ENCODE data around the gene AGAP1. TPM values are rescaled to one million over a fixed set of nuclear protein-coding genes. Genes with fewer than 3 reads are reported as not detected.

Gene AGAP1
- total RNA-seq, 1 donor from 2014 or later: 36.2 TPM

GRCh38 chr2:235564884-235565530, 71.2 kb downstream of the AGAP1 start:
- TF ChIP-seq, protein P1, sequence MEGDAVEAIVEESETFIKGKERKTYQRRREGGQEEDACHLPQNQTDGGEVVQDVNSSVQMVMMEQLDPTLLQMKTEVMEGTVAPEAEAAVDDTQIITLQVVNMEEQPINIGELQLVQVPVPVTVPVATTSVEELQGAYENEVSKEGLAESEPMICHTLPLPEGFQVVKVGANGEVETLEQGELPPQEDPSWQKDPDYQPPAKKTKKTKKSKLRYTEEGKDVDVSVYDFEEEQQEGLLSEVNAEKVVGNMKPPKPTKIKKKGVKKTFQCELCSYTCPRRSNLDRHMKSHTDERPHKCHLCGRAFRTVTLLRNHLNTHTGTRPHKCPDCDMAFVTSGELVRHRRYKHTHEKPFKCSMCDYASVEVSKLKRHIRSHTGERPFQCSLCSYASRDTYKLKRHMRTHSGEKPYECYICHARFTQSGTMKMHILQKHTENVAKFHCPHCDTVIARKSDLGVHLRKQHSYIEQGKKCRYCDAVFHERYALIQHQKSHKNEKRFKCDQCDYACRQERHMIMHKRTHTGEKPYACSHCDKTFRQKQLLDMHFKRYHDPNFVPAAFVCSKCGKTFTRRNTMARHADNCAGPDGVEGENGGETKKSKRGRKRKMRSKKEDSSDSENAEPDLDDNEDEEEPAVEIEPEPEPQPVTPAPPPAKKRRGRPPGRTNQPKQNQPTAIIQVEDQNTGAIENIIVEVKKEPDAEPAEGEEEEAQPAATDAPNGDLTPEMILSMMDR (IDR thresholded peaks at IDR 0.05): no peak
- Histone ChIP-seq H3K36me3 (no peaks in the 10 kb centered on the region), H3K4me3 (no peak overlapping the region), H3K4me1 (peaks cover 38% of the 10 kb centered on the region), H3K27ac (no peak overlapping the region), H3K27me3 (ENCODE audit: low read depth) (no peaks in the 10 kb centered on the region), H3K9me3 (peaks cover 4% of the 10 kb centered on the region)
- ATAC-seq: no peak
- intact Hi-C loops (cut with DNase I): no loop called here
- no peak for DNase-seq

DNA sequence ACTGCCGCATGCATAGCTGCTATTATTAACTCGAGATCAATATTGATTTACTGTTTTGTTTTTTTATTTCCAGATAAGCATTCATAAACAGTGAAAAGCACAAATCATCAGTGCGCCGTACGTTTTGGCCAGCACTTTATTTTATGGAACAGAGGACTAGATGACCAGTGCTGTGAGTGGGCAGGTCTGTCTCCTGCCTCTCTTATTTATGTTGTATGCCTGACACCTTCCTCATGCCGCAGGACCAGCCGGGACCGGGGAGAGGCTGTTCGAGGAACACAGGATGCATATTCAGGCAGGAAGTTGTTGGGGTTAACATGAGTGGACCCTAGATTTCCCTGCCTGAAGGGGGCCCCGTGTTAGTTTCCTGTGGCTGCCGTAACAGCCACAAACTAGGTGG, 72.6 kb downstream of the AGAP1 start:
- peaks cover 4% of the 10 kb centered on the region for H3K9me3 ChIP-seq
- DNase-seq (no peak), ATAC-seq (no peak)
- H3K27ac ChIP-seq: no peak overlapping the region
- no peaks in the 10 kb centered on the region for H3K27me3 ChIP-seq (ENCODE audit: low read depth)
- TF ChIP-seq, protein P1 (IDR thresholded peaks at IDR 0.05): no peak
- H3K4me1 ChIP-seq: peaks cover 36% of the 10 kb centered on the region
- intact Hi-C loops (cut with DNase I): no loop called here
- no peaks in the 10 kb centered on the region for H3K36me3 ChIP-seq
- no peak overlapping the region for H3K4me3 ChIP-seq

GRCh38 chr2:235566931-235567495, 73.2 kb downstream of the AGAP1 start:
- DNase-seq (no peak), ATAC-seq (no peak)
- intact Hi-C loops (cut with DNase I): no loop called here
- no peak overlapping the region for H3K4me3 ChIP-seq
- H3K27ac ChIP-seq: no peak overlapping the region
- H3K9me3 ChIP-seq: peaks cover 4% of the 10 kb centered on the region
- no peaks in the 10 kb centered on the region for H3K36me3 ChIP-seq
- H3K4me1 ChIP-seq: peaks cover 34% of the 10 kb centered on the region
- H3K27me3 ChIP-seq (ENCODE audit: low read depth): no peaks in the 10 kb centered on the region
- TF ChIP-seq, protein P1 (IDR thresholded peaks at IDR 0.05): no peak

DNA sequence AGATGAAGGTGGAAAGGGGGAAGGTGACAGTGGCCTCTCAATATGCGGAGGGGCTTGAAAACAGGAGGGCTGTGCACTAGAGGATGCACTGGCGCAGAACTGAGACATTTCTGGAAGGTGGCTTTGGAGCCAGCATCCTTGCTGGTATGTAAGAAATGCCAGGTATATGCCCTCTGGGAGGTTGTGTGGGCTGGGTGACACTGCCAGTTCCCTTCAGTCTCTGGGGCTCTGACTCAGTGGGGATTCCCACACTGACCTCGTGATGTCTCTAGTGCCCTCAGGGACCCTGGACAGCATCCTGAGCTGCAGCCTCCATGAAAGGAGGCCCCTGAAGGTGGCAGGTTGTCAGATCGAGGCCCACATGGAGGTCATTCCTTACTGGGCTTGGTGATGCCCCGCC, 74.0 kb downstream of the AGAP1 start:
- intact Hi-C loops (cut with DNase I): no loop called here
- peaks cover 32% of the 10 kb centered on the region for H3K4me1 ChIP-seq
- H3K4me3 ChIP-seq: no peak overlapping the region
- no peaks in the 10 kb centered on the region for H3K36me3 ChIP-seq
- no peak for ATAC-seq
- no peaks in the 10 kb centered on the region for H3K27me3 ChIP-seq (ENCODE audit: low read depth)
- DNase-seq: no peak
- TF ChIP-seq, protein P1 (IDR thresholded peaks at IDR 0.05): no peak
- peaks cover 4% of the 10 kb centered on the region for H3K9me3 ChIP-seq
- H3K27ac ChIP-seq: no peak overlapping the region

DNA sequence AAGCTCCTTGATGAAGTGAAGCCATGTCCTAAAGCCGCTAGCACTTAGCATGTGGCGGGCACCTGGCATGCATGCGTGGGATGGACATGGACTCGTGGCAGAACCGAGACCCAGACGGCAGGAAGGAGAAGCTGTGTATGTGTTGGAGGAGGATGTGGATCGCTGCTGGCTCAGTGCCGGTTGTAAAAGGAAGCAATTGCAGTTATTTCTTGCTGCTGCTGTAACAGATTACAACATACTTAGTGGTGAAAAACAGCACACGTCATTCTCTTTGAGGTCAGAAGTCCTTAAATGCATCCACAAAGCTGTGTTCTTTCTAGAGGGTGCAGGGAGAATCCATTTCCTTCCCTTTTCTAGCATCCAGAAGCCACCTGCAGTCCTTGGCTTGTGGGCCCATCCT, 74.6 kb downstream of the AGAP1 start:
- H3K4me1 ChIP-seq: peaks cover 26% of the 10 kb centered on the region

More for the DNA sequence above, 74.6 kb downstream of the AGAP1 start:
- H3K27ac ChIP-seq: no peak overlapping the region
- ATAC-seq (no peak), DNase-seq (no peak)
- H3K9me3 ChIP-seq: peaks cover 4% of the 10 kb centered on the region
- no peak overlapping the region for H3K4me3 ChIP-seq
- no peaks in the 10 kb centered on the region for H3K36me3 ChIP-seq
- H3K27me3 ChIP-seq (ENCODE audit: low read depth): no peaks in the 10 kb centered on the region
- intact Hi-C loops (cut with DNase I): no loop called here
- TF ChIP-seq, protein P1 (IDR thresholded peaks at IDR 0.05): no peak

Data from lower lobe of right lung (tissue), 2 donors.